ENCODE data around the gene CARD11. TPM values are rescaled to one million over a fixed set of nuclear protein-coding genes. Genes with fewer than 3 reads are reported as not detected.

The CARD11 gene
- total RNA-seq, 6 experiments from 2014 or later: 0.37 to 0.90 (median 0.50) TPM

- Histone ChIP-seq H3K4me1 (no peaks in the 10 kb centered on the region), H3K36me3 (no peaks in the 10 kb centered on the region), H3K27me3 (no peaks in the 10 kb centered on the region), H3K27ac (no peak overlapping the region), H3K9me3 (no peaks in the 10 kb centered on the region), H3K4me3 (no peak overlapping the region)
- TF ChIP-seq CTCF (IDR thresholded peaks at IDR 0.05) (no peak), POLR2A (IDR thresholded peaks at IDR 0.05) (no peak)
- DNase-seq (no peak), ATAC-seq (no peak)
- 24% methylated on average over 6 of the region's 9 CpGs for WGBS (ENCODE audit: insufficient coverage, low coverage, low lambda C conversion rate, missing lambda C conversion rate)
- intact Hi-C loops (cut with DNase I): no loop called here
These were observed 14.5 kb downstream of the CARD11 start for GRCh38 chr7:3029138-3029537.

GRCh38 chr7:3028758-3029093, 14.9 kb downstream of the CARD11 start:
- DNase-seq (no peak), ATAC-seq (no peak)
- Histone ChIP-seq H3K36me3 (no peaks in the 10 kb centered on the region), H3K27me3 (no peaks in the 10 kb centered on the region), H3K4me1 (no peaks in the 10 kb centered on the region), H3K9me3 (no peaks in the 10 kb centered on the region), H3K4me3 (no peak overlapping the region), H3K27ac (no peak overlapping the region)
- WGBS (ENCODE audit: insufficient coverage, low coverage, low lambda C conversion rate, missing lambda C conversion rate): 34% methylated on average over 5 of the region's 5 CpGs
- intact Hi-C loops (cut with DNase I): no loop called here
- TF ChIP-seq POLR2A (IDR thresholded peaks at IDR 0.05) (no peak), CTCF (IDR thresholded peaks at IDR 0.05) (no peak)

- no peak for DNase-seq
- H3K27me3 ChIP-seq: no peaks in the 10 kb centered on the region
These were observed 15.5 kb downstream of the CARD11 start for GRCh38 chr7:3028071-3028757.

GRCh38 chr7:3027005-3027845, 16.4 kb downstream of the CARD11 start:
- Histone ChIP-seq H3K27ac (no peak overlapping the region), H3K27me3 (no peaks in the 10 kb centered on the region), H3K4me1 (no peaks in the 10 kb centered on the region), H3K4me3 (no peak overlapping the region), H3K36me3 (no peaks in the 10 kb centered on the region), H3K9me3 (no peaks in the 10 kb centered on the region)
- ATAC-seq (no peak), DNase-seq (peak in 1 of 3 donors; percentile 30)
- TF ChIP-seq POLR2A (IDR thresholded peaks at IDR 0.05) (no peak), CTCF (IDR thresholded peaks at IDR 0.05) (no peak)
- WGBS (ENCODE audit: insufficient coverage, low coverage, low lambda C conversion rate, missing lambda C conversion rate): 61% methylated on average over 15 of the region's 20 CpGs
- intact Hi-C loops (cut with DNase I): no loop called here

More at GRCh38 chr7:3028071-3028757, 15.5 kb downstream of the CARD11 start:
- Histone ChIP-seq H3K9me3 (no peaks in the 10 kb centered on the region), H3K27ac (no peak overlapping the region), H3K4me3 (no peak overlapping the region), H3K36me3 (no peaks in the 10 kb centered on the region), H3K4me1 (no peaks in the 10 kb centered on the region)
- intact Hi-C loops (cut with DNase I): no loop called here
- no peak for TF ChIP-seq CTCF (IDR thresholded peaks at IDR 0.05)
- 19% methylated on average over 12 of the region's 14 CpGs for WGBS (ENCODE audit: insufficient coverage, low coverage, low lambda C conversion rate, missing lambda C conversion rate)
- ATAC-seq: peak in 2 of 4 donors; percentile 38 to 44

Measured in right lobe of liver (tissue), 6 donors.